RKO (cell line): ENCODE measurements around the gene PPT2.
"Not testable (repeated sequence)": the region's sequence is repeated elsewhere in the genome, so short reads cannot be mapped to it uniquely, and the experiment has no call there.

ENCODE experiments used
- DNase-seq: peaks from one replicate; pipeline ENCODE4 v3.0.0-alpha.2; 2016; ENCODE audit warnings: low spot score

Gene PPT2

DNA sequence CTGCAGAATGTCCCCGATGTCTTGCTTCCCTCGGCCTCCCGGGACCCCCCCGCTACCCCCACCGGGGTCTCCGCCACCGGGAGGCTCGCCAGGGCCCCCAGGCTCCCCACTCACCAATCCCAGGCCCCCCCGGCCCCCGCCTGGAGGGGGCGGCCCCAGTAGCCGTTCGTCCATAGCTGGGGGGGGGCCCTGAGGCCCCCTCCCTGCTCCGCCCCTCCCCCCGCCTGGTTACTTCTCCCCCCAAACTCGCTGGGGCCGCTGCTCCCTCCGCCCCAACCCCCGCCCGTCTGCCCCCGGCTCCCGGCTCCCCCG, 35.8 kb downstream of the PPT2 start:
- DNase-seq = no peak

DNA sequence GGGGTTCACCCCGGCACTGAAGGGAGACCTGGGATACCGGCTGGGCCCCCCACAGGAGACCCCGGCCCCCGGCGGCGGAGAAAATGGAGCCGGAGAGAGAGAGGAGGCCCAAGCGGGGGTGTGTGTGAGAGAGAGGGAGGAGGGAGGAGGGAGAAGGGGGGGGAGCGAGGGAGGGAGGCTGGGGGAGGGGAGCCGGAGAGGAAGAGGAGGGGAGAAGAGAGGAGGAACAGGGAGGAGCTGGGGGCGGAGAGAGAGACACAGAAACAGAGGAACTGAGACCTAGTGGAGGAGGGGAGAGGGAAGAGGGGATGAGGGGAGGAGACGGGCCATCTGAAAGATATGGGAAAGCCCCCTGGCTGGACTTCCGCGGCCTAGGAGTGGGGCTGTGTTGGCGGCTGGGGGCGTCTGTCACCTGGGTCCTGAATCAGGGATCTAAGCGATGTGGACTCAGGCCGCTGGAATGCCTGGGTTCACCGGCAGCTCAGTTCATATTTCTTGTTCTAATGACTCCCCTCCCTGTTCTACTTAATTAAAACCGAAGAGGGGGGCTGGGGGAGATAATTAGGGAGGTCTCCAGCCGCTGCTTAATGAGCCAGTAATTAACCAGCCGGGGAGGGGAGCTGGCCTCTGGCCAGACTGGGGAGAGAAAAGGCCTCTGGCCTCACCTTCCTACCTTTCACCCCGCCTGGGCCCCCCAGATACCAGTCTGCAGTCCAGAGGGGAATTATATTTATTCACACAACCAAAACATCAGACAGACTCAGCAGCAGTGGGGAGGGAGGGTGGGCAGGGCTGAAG, 36.3 kb downstream of the PPT2 start, which contains the start of gene PBX2:
PBX2 (minus strand) TSS at position 149 of the 798 bp plus-strand sequence. CDS start 287 bp downstream, outside the sequence.
- DNase-seq = peak; percentile 83

DNA sequence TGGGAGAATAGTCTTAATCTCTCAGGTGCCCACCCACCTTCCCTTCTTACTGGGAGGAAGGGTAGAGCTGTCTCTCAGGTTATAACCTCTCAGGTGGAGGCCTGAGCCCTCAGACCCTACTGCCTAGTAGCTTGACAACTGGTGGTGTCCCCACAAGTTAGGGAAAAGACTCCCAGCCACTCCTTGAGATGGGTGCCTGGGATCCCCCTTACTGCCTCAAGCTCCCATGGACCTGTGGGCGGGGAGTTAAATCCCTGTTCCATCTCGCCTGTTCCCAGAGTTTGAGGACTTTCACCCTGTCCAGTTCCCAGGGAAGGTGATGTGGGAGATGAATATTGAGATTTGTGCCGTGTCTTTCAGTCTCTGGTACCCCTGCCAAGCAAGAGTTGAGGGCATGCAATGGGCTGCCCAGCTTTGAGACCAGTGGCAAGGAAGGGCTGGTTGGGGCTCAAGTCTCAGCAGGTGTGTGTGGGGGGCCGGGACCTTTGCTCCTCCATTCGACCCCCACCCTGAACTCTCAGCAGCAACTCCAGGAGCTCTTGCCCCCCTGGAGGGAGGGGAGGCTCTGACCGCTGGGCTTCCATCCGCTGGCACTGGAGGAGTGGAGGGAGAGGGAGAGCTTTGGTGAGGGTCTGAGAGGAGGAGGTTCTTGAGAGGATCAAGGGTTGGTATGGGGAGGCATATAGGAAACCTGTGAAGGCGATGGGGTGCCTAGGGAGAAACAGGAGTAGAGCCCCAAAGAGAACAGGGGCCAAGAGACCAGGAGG, 37.2 kb downstream of the PPT2 start:
- DNase-seq = no peak

DNA sequence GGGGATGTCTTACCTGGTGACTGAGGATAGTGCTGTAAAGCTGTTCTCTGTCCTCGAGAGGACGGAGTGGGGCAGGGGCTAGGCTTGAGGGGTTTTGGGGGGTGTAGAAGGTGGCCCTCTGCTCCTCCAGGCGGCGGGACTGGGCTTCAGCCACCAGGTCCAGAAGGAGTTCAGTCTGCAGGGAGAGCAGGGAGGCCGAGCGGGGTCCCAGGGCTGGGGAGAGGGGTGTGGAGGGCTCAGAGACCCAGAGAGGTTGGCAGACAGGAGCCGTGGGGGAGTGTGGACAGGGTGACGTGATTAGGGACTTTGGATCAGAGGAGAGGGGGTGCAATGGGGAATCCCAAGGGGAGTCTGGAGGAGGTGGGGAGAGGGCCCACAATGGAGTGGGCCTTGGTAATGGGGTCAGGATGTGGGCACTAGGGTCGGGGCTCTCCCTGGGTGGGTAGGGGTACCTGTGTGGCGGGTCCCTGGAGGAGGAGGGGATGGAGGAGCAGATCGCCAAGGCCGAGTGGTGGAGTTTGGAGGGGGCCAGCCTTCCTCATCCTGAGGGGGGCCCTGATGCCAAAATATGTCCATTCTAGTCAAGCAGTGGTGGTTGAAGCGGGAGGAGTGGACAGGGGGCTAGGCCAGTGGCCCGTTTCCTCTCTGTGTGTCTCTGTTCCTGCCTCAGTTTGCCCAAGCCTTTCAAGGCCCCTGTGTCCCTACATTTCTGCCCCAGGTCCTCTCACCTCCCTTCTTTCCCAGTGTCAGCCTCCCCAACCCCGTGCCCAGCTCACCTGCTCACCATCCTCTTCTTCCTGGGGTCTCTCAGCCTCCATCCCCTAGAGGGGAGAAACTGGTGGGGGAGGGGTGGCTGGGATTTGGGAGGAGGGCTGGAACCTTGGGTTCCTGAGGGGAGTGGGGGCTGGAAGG, 38.0 kb downstream of the PPT2 start:
- no peak for DNase-seq

DNA sequence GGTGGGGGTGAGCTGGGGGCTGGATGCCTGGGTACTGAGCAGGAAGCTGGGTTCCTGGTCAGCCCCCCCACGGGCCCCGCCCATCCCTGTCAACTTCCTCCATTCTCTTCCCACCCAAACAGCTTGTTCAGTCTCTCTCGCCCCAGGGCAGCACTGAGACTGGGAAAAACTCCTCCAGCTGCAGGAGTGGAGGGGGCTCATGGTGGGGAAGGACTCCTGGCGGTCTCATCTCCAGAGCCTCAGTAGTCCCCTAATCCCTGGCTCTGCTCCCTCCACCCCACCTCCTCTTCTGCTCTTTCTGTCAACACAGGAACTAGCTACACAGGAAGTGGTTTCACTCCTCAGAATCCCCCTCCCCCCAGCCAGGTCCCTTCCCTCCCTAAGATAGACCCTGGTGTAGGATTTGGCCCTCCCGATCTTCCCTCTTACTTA, 38.7 kb downstream of the PPT2 start, which contains the start of gene GPSM3:
GPSM3 (minus strand) TSS at position 36 of the 432 bp plus-strand sequence. CDS start 130 bp downstream, outside the sequence.
- no peak for DNase-seq

DNA sequence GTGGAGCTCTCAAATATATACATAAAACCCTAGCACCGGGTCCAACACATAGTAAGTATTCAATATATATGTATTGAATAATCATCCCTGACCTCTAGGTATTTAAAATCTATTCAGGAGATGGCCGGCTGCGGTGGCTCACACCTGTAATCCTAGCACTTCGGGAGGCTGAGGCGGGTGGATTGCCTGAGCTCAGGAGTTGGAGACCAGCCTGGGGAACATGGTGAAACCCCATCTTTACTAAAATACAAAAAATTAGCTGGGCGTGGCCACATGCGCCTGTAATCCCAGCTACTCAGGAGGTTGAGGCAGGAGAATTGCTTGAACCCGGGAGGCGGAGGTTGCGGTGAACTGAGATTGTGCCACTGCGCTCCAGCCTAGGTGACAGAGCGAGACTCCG, 39.2 kb downstream of the PPT2 start:
- DNase-seq = not testable (repeated sequence)

DNA sequence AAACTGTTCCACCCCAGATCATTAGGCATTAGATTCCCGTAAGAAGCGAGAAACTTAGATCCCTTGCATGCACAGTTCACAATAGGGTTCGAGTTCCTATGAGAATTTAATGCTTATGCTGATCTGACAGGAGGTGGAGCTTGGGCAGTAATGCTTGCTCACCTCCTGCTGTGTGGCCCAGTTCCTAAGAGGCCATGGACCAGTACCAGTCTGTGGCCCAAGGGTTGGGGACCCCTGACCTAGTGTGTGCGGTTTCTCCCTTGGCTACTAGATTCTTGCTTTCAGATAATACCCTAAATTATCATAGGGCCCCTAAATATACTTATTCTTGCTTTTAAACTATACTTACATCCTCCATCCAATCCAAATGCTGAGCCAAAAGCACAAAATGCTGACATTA, 40.4 kb downstream of the PPT2 start:
- DNase-seq = no peak

DNA sequence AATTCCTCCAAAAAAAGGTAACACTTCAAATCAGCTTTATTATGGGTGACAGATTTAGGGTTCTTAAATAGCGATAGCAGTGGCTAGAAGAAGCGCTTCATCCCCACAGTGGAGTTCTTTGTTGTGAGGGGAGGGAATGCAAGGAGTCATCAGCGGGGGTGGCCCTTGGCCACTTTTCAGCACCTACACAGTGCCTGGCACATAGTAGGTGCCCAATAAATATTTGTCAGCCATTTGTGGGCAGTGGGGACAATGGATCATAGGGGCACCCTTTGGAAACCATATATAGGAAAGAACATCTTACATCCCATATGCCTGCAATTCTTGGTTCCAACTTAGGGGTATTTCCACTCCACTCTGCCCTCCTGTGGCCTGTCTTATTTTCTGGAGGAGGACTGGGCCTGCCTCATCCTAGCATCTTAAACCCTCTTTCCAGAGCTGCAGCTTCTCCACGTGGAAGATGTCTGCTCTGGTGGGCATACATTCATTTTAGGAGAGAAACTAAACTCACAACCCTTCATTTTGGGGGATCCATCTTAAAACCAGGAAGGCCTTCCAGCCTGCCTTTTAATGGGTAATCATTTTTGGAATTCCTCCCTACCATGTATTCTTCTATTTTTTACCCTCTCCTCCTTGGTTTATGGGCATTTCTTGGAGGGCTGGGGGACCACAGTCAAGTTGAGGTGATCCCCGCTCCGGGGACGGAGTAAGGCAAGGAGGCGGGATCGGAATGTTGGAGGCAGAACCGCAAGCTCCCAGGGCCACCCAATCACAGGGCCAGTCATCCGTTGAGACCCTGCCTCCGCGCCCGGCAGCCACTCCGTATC, 41.1 kb downstream of the PPT2 start:
- DNase-seq = peak; percentile 78

DNA sequence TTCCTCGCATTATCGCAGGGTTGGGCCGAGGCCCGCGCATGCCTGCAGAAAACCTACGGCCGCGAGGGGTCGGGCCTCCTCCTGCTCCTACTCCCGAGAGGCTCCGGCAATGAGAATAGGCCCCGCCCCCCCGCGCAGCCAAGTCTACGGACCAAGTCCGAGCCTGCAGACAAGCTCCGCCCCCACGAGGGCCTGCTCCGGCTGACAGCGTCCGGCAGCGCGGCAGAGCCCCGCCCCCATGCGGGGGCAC, 41.6 kb downstream of the PPT2 start:
- peak; percentile 100 for DNase-seq

DNA sequence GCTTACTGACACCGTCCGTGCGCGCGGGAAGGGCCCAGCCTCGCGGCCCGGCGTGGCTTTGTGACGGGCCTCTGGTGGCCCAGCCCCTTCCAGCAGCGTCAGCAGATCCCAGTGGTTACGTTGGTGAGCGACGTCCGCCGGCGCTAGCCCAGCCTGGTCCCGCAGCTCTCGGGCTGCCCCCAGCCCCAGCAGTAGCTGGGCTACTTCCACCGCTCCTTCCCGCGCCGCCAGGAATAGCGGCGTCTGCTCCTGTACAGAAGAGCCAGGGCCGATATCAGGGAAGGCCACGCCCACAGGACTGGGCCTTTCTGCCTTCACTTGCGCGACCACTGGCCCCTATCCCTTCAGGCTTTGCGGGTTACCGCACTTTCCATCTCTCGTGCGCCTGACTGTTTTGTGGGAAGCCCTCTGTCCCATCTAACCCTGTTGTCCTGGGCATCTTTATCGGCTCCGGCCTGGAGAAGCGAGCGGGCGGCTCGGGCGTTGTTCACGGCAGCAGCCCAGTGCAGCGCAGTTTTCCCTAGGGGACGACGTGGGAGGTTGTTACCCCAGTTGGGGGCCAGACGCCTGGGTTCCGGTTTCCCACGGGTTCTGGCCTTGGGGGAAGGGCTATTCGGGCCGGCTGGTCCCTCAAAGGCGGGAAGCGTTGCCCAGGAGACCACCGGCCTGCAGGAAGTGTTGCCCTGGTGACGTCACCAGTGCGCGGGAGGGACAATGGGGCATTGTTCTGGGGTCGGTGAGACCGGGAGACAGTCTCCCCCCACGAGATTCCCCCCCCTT, 42.2 kb downstream of the PPT2 start:
- peak; percentile 76 for DNase-seq

DNA sequence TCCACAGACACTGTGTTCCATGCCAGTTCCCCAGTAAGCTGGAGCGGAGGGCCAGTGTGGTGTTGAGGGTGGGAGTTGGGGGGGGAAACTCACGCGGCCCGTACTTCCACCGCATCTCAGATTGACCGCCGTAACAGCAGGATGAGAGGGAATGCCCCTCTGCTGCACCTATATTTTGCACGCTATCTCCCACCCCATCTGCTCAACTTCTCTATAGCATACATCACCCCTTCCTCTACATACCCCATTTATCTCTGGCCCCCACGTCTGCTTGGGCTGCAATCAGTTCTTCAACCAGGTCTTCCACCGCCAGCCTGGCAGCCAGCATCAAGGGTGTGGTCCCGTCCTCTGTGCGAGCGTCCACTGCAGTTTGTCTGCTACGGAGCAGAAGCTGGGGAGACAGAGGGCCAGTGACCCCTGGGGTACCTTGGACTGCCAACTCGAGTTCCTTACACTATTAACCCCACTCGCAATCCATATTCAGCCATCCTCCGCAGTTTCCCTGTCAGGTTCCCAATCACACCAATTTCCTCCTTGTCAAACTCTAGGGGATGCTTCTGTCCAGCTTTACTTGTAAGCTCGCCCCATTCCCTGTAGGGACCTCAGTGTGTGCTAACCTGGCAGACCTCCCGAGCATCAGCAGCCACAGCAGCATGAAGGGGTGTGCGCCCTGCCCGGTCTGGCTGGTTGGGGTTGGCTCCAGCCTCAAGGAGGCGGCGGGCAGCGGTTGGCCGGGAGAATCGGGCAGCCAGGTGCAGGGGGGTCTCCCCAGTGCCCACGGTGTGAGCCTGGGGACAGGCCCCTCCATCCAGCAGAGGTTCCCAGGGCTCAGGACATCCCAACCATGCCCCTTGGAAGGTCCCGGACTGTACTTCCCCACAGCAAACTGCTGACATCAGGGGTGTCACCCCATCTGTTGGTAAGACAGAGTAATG, 43.0 kb downstream of the PPT2 start:
- no peak for DNase-seq

DNA sequence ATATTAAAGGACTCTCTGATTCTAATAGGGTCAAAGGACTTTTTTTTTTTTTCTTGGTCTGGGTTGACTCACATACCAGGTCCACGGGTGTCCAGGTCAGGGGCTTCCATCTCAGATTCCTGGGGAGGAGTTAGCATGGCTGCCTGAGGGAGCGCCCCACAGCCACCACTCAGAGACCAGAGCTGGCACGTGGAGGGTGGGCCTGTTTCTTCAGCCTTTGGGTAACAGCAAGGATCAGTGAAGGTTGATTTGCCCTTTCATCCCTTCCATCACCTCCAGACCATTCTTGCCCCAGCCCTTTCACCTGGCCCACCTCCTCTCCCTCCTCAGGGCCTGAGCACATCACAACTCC, 44.4 kb downstream of the PPT2 start:
- DNase-seq = no peak

DNA sequence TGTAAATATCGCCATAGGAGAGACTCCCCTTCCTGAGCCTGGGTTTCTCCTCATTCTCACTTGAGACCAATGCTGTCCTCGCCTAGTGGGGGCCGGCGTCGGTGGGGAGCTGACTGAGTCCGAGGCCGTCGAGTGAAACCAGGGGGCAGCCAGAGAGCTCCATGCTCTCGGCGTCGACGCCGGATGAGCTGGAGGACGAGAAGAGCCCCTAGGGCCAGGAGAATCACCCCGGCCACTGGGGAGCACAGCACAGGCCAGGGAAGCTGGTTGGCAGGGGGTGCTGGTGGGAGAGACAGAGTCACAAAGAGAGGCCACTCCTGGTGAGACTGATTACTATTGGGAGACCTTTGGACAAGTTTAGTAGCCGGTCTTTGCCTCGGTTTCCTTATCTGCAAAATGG, 44.9 kb downstream of the PPT2 start:
- no peak for DNase-seq

DNA sequence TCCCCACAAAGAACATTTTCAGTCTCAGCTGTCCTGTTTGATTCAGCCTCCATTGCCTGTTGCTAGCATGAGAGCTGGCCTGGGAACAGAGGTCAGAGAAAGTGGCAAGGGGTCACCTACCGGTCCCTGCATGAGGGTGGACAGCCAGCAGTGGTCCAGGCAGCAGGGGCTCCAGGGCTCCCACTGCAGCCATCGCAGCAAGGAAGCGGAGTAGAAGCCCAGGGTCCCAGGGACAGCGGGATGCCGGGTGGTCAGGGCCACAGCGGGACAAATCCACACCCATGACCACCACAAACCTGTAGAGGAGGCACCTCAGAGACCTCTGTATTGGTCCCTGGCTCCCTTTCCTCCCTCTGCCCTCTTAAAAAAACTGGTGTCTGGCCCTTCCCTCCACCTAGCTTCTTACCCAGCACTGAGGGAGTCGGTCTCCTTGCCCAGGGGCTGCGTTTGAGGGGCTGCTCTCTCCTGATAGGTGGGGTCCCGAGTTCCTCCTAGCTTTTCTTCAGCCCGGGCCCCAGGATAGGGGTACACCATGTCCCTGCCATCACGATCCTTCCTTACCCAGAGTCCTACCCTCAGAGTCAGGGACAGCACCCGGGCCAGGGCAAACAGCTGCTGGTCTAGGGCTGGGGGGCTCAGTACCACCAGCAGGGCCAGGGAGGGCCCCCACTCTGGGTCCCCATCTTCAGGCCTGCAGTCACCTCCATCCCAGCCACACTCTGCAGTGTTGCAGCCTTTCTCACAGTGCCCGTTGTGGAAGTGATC, 47.0 kb downstream of the PPT2 start:
- no peak for DNase-seq

DNA sequence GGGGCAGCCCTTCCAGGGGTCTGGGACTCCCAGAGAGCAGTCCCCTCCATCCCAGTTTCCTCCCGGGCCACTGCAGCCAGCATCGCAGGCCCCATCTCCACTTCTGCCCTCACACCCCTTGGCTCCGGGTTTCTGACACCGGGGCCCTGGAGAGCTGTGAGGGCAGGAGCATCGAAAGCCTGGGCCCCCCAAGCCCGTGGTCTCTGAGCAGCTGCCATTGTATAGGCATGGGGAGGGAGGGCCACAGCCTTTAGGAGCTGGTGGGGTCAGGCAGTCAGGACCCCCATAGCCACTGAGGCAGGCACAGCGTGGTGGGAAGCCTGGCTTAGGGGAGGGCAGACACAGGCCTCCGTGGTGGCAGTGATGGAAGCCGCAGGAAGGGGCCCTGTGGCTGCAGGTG, 48.2 kb downstream of the PPT2 start:
- DNase-seq = no peak

DNA sequence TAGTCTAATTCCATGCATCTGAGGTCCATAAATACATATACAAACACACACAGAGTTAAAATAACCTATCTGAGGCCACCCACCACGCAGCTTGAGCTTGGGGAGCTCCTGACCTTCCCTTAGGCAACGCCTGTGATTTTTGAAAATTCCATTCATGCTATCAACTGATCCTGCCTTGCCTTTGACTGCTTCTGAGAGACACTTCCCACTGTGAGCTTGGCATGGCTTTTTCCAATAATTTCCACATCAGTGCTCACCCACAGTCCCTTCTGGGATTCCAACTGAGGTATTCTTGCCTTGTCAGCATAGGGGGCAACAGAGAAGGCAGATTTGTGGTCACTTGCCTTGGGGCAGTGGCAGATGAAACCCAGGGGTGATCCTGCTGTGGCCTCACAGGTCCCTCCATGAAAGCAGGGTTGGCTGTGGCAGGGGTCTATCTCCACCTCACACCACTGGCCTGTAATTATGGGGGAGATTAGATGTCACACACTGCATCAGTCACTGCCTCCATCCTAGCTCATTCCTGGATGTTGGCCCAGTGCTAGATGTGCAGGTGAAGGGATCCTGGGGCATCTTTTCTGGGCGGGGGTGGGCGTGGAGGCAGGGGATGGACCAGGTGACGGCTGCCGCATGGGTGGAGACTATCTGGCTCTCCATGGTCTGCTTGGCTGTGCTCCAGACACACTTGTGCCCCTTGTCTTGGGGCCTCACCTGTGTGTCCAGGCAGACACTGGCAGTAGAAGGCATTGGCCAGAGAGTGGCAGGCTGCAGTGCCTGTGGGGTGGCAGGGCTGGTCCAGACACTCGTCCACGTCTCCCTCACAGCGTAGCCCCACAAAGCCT, 49.7 kb downstream of the PPT2 start:
- DNase-seq = no peak

DNA sequence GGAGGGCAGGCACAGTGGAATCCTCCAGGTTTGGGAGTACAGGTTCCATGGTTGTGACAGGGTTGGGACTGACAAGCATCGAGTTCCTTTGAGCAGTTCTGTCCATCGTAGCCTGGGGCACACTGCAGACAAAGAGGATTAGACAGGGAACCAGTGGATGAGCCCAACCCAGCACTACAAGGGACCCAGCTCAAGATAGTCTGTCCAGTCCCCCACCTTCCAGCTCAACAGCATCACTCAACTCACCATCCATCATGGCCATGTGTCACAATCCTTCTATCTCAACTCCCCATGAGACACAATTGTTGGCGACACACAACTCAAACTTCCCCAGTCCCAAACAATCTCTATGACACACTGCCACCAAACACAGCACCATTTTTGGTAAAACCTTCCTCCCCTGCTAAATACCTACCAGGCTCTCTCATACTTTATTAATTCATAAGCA, 50.4 kb downstream of the PPT2 start:
- DNase-seq = no peak

DNA sequence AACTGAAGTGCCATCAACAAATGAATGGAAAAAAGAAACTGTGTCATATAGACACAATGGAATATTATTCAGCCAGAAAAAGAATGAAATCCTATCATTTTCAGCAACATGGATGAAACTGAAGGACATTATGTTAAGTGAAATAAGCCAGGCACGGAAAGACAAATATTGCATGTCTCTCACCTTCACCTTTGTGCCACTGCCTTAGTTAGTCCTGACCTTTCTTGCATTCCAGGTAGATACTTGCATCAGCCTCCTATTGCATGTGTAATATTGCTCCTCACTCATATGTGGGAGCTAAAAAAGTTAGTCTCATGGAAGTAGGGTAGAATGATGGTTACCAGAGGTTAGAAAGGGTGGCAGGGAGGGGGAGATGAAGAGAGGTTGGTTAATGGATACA, 55.1 kb downstream of the PPT2 start:
- no peak for DNase-seq
